RKO (cell line): Measurements from ENCODE around the gene REC114.
"Not testable (repeated sequence)": the region's sequence is repeated elsewhere in the genome, so short reads cannot be mapped to it uniquely, and the experiment has no call there.

ENCODE experiments used
- DNase-seq: peaks from one replicate; pipeline ENCODE4 v3.0.0-alpha.2; 2016; ENCODE audit warnings: low spot score

REC114 gene

DNA sequence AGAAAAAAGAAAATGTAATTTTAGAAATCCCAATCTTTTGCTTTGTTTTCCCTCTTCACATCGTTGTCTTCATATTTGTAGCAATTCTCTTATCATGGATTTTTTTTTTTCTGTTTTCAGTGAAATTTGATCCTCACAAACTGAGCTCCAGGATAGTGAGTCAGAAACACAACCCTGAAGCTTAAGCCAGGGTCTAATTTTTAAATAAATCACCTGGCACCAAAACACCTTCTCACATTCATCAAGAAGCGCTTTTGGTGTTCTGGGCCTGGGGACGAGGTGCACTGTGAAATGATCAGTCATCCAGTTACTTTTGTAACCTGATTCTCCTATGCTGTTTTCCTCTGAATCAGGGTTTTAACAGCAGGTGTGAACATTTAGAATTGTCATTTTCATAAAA is 87.7 kb downstream of the REC114 start:
- DNase-seq: no peak

- no peak for DNase-seq
Measured at GRCh38 chr15:73538123-73538522, 95.2 kb downstream of the REC114 start.

DNA sequence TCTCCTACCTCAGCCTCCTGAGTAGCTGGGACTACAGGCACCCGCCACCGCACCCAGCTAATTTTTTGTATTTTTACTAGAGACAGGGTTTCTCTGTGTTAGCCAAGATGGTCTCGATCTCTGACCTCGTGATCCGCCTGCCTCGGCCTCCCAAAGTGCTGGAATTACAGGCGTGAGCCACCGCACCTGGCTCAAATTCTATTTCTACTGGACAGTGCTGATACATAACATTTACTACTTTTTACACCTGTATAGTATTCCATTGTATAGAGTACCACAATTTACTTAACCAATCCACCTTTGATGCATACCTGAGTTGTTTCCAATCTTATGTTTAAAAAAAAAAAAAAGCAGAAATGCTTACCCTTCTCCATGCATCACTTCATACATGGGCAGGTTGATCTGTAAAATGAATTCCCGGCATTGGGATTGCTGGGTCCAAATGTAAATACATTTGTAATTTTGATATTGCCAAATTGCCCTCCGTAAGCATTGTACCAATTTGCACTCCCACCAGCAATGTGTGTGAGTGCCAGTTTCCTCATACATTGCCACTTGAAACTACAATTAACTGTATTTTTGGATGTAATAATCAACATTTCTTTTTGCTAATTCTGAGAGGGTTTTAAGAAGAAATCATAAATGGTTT is 95.7 kb downstream of the REC114 start:
- DNase-seq: no peak

DNA sequence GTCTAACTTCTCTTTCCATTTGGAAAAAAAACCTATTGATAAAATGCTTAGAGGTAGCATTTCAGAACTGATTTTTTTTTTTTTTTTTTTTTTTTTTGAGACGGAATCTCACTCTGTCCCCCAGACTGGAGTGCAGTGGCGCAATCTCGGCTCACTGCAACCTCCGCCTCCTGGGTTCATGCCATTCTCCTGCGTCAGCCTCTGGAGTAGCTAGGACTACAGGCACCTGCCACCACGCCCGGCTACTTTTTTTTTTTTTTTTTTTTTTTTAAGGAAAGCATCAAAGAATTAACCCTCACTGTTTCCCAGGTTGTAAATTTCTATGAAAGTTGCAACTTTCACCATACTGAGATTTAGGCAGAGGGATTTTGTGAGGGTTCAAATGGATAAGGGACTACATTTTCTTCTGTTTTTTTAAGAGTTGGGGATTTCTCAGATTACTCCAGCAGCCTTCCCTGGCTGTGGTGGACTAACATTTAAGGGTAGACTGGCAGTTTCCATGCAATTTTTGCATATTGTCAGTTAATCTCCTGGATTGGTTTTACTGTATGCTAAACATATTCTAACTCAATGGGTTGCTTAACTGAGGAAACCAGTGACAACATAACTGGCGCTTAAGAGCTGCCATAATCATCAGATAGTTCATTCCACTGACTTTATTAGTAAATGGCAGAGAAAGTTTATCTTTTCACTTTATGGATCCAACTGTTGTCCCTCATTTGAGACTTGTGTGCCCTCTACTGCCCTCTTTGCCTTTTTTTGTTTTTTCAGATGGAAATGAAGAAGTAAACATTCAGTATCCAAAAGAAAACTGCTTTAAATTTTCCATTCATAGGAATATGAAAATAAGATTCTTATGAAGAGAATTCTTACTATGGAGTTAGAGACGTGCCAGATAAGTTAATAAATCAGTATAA is 96.5 kb downstream of the REC114 start:
- DNase-seq: no peak

- no peak for DNase-seq
Measured at GRCh38 chr15:73540161-73540560, 97.2 kb downstream of the REC114 start.

GRCh38 chr15:73541479-73541878 is 98.5 kb downstream of the REC114 start:
- no peak for DNase-seq

DNA sequence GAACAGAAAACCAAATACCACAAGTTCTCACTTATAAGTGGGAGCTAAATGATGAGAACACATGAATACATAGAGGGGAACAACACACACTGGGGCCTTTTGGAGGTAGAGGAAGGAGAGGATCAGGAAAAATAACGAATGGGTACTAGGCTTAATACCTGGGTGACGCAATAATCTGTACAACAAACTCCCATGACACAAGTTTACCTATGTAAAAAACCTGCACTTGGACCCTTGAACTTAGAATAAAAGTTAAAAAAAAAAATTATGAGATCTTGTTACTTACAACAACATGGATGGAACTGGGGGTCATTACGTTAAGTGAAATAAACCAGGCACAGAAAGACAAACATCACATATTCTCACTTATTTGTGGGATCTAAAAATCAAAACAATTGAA is 106.0 kb downstream of the REC114 start:
- not testable (repeated sequence) for DNase-seq

- DNase-seq: no peak
Measured at GRCh38 chr15:73550190-73550589, 107.2 kb downstream of the REC114 start.

DNA sequence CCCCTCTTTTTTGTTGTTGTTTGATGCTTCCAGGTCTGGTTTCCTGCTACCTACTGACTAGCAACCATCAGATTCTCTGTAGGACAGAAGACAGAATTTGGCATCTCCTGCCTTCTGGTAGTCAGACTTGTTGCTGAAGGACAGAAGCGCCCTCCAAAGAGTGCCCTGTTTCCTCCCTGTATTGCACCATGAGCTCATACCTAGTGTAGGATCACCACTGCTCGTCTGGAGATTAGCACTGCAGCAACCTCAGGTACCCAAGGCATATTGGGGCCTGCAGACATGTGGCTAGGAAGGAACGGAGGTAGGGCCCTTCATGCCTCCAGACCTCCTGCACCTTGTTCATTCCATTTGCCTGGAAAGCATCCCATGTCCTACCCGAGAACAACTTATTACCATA is 112.1 kb downstream of the REC114 start:
- DNase-seq: no peak

GRCh38 chr15:73558529-73558928 is 115.6 kb downstream of the REC114 start:
- DNase-seq: no peak

GRCh38 chr15:73560501-73561117 is 117.6 kb downstream of the REC114 start:
- peak; percentile 71 for DNase-seq

GRCh38 chr15:73564255-73564654 is 121.3 kb downstream of the REC114 start:
- peak; percentile 38 for DNase-seq

DNA sequence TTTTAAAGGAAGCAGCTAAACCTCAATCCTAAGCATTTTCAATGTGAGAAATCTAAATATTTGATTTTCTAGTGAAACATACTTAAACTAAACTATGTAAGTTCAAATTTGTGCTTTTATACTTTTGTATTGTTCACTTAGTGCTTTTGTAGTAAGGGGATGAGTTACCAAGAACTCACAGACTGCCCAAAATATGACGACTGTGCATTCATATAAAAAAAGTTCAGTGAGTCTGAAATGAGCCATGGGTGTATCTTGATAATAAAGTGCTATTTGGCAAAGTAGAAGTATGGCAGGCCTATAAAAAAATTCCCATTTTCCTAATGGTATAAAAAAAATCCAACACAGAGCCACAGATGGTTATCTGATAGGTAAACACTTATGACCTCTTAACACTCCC is 124.1 kb downstream of the REC114 start:
- no peak for DNase-seq

DNA sequence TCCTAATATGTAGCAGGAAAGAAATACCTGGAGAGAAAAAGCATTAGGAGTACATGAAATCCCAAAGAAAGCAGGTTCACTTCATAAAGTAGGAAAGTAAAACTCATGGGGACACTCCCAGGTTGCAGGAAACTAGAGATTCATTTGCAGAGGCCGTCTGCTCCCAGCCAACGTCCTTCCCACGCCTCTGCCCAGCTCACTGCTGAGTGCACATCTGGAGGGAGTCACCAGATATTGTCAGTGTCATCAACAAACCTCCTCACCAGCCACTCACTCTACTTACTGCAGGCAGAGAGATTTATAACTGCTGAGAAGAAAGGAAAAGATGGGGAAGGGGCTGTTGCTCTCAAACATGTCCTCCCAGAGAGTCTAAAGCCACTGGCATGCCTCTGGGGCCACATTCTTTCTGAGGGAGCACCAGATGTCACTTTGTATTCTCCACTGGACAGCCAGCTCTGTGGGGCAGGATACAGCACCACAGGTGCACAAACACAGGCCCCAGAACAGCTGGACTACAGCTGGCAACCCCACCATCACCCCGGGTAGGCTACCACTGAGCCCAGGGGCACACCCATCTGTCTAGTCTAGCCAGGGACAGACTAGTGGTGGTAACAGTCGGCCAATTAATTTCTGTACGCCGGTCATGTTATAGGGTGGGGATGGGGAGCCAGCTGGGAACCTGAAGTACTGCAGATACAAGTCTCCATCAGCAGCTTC is 125.8 kb downstream of the REC114 start:
- no peak for DNase-seq

GRCh38 chr15:73569361-73569760 is 126.4 kb downstream of the REC114 start:
- no peak for DNase-seq

- DNase-seq: no peak
Measured at GRCh38 chr15:73570355-73571032, 127.5 kb downstream of the REC114 start.

- DNase-seq: no peak
Measured at GRCh38 chr15:73571346-73571745, 128.4 kb downstream of the REC114 start.

- DNase-seq: no peak
Measured at GRCh38 chr15:73572296-73572695, 129.3 kb downstream of the REC114 start.

GRCh38 chr15:73573037-73573436 is 130.1 kb downstream of the REC114 start:
- DNase-seq: no peak

DNA sequence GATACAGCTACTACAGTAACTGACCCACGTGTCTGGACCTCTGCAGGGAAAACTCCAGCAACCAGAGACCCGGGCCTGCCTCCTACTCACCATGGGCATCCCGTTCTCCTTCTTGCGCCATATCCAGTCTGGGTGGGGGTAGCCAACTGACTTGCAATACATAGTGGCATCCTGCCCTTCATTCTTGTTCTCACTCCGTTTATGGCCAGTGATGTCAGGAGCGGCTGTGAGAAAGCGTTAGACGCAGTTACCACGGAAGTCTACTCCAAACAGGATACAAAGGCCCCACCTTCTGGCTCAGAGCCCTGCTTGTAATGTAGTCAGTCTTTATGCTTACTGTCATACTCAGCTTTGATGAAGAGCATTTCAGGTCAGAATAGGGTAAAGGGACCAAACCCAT is 130.6 kb downstream of the REC114 start:
- DNase-seq: no peak

- no peak for DNase-seq
Measured at GRCh38 chr15:73575636-73576247, 132.8 kb downstream of the REC114 start.
